Keratinocyte (primary cell): ENCODE results near the gene SELENOT.

Source experiments
- CTCF ChIP-seq, 3 experiments: IDR thresholded peaks in 1 of 3; conservative IDR thresholded peaks in 1 of 3; optimal IDR thresholded peaks in 1 of 3; 2 replicates in 2 of 3; 3 replicates in 1 of 3; pipeline versions ENCODE3 to v1.5.1; 2011; ENCODE audit warnings: low read length in 3 of 3, mild to moderate bottlenecking in 3 of 3, moderate library complexity in 2 of 3, control low read depth in 1 of 3, inconsistent platforms in 1 of 3; ENCODE audit not compliant: insufficient read depth in 2 of 3; ENCODE audit errors: extremely low read depth in 1 of 3
- EZH2 ChIP-seq: IDR thresholded peaks from one replicate; pipeline ENCODE4 v1.6.1; 2012; ENCODE audit warnings: inconsistent platforms, mild to moderate bottlenecking, low read length, moderate library complexity

- TF ChIP-seq EZH2 (no peak), CTCF (optimal IDR thresholded peaks at IDR 0.05 in 1 of 3, IDR thresholded peaks at IDR 0.05 in 1 of 3, conservative IDR thresholded peaks at IDR 0.05 in 1 of 3; ENCODE audit: extremely low read depth in 1 of 3, insufficient read depth in 2 of 3, low read length in 3 of 3) (no peak)
Observed at GRCh38 chr3:150609988-150610387, 6.9 kb downstream of the SELENOT start.
